ENCODE results near the gene FUBP1.

The FUBP1 gene

DNA sequence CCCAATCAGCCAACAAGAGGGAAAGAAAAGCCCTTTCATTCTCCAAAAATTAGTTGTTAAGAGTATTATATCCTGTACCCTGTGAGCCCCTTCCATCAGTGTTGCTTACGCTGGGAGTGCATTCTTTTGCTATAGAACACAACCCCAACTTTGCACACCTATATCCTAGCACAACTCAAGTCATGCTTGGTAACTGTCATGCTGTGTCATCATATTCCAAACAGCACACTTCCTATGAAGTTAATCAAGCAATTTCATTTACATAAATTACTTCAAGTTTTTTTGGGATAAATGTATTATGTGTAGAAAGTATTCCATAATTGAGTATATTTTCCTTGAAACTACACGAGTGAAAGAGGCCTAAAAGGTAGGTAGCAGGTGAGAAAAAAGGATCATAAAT is 20.0 kb downstream of the FUBP1 start:
- no peak for DNase-seq (ENCODE audit: low read depth)

DNA sequence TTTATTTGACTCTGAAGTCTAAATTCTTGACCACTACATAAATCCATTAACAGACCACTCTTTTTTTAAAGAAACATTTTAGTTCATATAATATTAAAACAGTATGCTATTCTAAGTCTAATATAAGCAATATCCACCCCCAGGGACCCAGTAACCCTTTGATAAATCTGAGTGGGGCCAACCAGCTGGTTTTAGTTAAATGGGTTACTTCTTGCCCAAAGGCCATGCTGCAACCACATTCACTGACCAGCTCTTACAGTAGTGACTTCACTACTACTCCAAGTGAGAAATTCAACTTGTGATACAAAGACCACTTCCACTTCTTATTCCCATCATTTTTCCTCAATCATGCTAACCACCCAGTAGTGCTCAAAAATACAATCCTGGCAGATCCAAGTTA is 20.5 kb downstream of the FUBP1 start:
- peak; percentile 24 for DNase-seq (ENCODE audit: low read depth)
- no peak overlapping the region for H3K4me3 ChIP-seq (ENCODE audit: low read length)
- TF ChIP-seq, protein P1, sequence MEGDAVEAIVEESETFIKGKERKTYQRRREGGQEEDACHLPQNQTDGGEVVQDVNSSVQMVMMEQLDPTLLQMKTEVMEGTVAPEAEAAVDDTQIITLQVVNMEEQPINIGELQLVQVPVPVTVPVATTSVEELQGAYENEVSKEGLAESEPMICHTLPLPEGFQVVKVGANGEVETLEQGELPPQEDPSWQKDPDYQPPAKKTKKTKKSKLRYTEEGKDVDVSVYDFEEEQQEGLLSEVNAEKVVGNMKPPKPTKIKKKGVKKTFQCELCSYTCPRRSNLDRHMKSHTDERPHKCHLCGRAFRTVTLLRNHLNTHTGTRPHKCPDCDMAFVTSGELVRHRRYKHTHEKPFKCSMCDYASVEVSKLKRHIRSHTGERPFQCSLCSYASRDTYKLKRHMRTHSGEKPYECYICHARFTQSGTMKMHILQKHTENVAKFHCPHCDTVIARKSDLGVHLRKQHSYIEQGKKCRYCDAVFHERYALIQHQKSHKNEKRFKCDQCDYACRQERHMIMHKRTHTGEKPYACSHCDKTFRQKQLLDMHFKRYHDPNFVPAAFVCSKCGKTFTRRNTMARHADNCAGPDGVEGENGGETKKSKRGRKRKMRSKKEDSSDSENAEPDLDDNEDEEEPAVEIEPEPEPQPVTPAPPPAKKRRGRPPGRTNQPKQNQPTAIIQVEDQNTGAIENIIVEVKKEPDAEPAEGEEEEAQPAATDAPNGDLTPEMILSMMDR (conservative IDR thresholded peaks at IDR 0.05; ENCODE audit: low read length) = no peak

More for the DNA sequence above, 20.0 kb downstream of the FUBP1 start:
- H3K4me3 ChIP-seq (ENCODE audit: low read length) = no peak overlapping the region
- TF ChIP-seq, protein P1 (conservative IDR thresholded peaks at IDR 0.05; ENCODE audit: low read length) = no peak

DNA sequence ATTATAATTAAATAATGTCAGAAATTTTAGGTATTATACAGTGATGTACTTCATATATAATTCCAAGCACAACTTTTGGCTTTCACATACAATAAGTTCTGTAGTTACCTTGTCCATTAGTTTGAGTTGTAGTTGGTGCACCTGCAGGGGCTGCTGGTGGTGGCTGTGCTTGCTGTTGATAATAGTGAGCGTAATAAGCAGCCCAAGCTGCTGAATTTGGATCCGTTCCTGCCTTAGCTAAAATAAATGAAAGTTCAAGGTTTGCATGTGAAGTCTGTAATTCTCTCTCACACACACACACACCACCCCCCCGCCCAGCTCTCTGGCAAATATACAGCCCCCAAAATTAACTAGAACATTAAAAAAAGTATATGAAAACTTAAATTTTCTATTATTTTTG is 22.4 kb downstream of the FUBP1 start:
- no peak for DNase-seq (ENCODE audit: low read depth)
- TF ChIP-seq, protein P1 (conservative IDR thresholded peaks at IDR 0.05; ENCODE audit: low read length) = no peak

GRCh38 chr1:77955709-77956108 is 23.2 kb downstream of the FUBP1 start:
- no peak overlapping the region for H3K4me3 ChIP-seq (ENCODE audit: low read length)
- TF ChIP-seq, protein P1 (conservative IDR thresholded peaks at IDR 0.05; ENCODE audit: low read length) = no peak
- DNase-seq (ENCODE audit: low read depth) = no peak

More for the DNA sequence above, 22.4 kb downstream of the FUBP1 start:
- H3K4me3 ChIP-seq (ENCODE audit: low read length) = no peak overlapping the region

- no peak overlapping the region for H3K4me3 ChIP-seq (ENCODE audit: low read length)
- no peak for DNase-seq (ENCODE audit: low read depth)
- TF ChIP-seq, protein P1 (conservative IDR thresholded peaks at IDR 0.05; ENCODE audit: low read length) = no peak
Observed at GRCh38 chr1:77954521-77954920, 24.4 kb downstream of the FUBP1 start.

- DNase-seq (ENCODE audit: low read depth) = no peak
- TF ChIP-seq, protein P1 (conservative IDR thresholded peaks at IDR 0.05; ENCODE audit: low read length) = no peak
- H3K4me3 ChIP-seq (ENCODE audit: low read length) = no peak overlapping the region
Observed at GRCh38 chr1:77953907-77954306, 25.0 kb downstream of the FUBP1 start.

- DNase-seq (ENCODE audit: low read depth) = no peak
- TF ChIP-seq, protein P1 (conservative IDR thresholded peaks at IDR 0.05; ENCODE audit: low read length) = no peak
- H3K4me3 ChIP-seq (ENCODE audit: low read length) = no peak overlapping the region
Observed at GRCh38 chr1:77951328-77951727, 27.5 kb downstream of the FUBP1 start.
